Measurements from ENCODE around the gene AXDND1.
A peak's percentile ranks its signal among the peaks of the same experiment; 100 is the strongest.

The AXDND1 gene

GRCh38 chr1:179365342-179366092 is at the start of gene AXDND1:
AXDND1 (plus strand) TSS chr1:179365971; CDS start chr1:179366510, 539 bp downstream.
- peak within 1 kb of the TSS; percentile 88 to 92 for H3K27ac ChIP-seq
- TF ChIP-seq CTCF (IDR thresholded peaks at IDR 0.05) = no peak
- peak; percentile 92 for DNase-seq (ENCODE audit: low spot score)
- peak within 1 kb of the TSS; percentile 82 for H3K4me3 ChIP-seq

DNA sequence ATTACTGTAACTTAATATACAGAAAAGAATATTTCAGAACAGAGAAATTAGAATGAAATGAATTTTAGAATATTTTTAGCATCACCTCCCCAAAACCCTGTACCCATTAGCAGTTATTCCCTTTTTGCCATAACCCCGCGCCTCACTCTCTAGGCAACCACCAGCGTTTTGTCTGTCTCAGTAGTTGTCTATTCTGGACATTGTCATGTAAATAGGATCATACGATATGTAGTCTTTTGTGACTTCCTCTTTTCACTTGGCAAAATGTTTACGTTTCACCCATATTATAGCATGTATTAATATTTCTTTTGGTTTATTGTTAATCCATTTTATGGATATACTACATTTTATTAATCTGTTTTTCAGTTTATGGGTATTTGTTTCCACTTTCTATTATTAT is 47.3 kb upstream of the AXDND1 start:
- Histone ChIP-seq H3K4me3 (no peak overlapping the region), H3K27ac (no peak overlapping the region)
- no peak for TF ChIP-seq CTCF (IDR thresholded peaks at IDR 0.05)
- no peak for DNase-seq (ENCODE audit: low spot score)

GRCh38 chr1:179321533-179322216 is 44.1 kb upstream of the AXDND1 start:
- Histone ChIP-seq H3K27ac (no peak overlapping the region), H3K4me3 (no peak overlapping the region)
- no peak for TF ChIP-seq CTCF (IDR thresholded peaks at IDR 0.05)
- no peak for DNase-seq (ENCODE audit: low spot score)

- Histone ChIP-seq H3K4me3 (no peak overlapping the region), H3K27ac (no peak overlapping the region)
- TF ChIP-seq CTCF (IDR thresholded peaks at IDR 0.05) = no peak
- DNase-seq (ENCODE audit: low spot score) = no peak
Measured at GRCh38 chr1:179322557-179322956, 43.2 kb upstream of the AXDND1 start.

DNA sequence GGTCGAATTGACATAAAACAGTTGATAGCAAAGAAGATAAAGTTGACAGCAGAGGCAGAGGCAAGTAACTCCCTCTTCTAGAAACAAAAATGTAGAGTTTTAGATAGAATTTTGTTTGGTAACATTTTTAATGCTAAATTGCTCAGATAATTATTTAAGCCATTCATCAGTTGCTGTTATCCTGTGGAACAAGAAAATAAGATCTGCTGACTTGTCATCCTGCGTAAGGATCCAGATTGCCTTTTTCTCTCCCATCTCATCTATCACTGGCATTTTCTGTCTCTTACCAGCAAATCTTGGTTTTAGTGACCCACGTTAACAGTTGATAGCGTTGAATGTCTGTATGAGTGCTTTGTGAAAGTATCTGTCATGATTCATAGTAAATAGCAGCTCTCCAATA is 42.3 kb upstream of the AXDND1 start:
- H3K27ac ChIP-seq = no peak overlapping the region
- no peak for TF ChIP-seq CTCF (IDR thresholded peaks at IDR 0.05)
- DNase-seq (ENCODE audit: low spot score) = no peak
- H3K4me3 ChIP-seq = no peak overlapping the region

- no peak for TF ChIP-seq CTCF (IDR thresholded peaks at IDR 0.05)
- DNase-seq (ENCODE audit: low spot score) = no peak
- Histone ChIP-seq H3K4me3 (no peak overlapping the region), H3K27ac (no peak overlapping the region)
Measured at GRCh38 chr1:179325836-179326235, 39.9 kb upstream of the AXDND1 start.

DNA sequence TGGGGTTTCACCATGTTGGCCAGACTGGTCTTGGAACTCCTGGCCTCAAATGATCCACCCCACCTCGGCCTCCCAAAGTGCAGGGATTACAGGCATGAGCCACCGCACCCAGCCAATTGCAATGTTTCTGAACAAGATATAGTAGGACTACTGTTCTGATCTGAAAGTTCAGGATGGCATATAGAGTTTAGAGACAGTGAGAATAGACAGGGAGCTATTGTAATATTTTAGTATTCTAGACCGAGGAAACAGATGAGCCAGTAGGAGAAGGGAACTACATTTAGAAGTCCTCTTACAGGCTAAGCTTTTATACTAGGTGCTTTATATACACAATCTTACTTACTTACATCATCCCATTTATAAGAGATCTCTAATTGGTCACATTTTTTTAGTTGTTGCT is 39.0 kb upstream of the AXDND1 start:
- DNase-seq (ENCODE audit: low spot score) = no peak
- H3K4me3 ChIP-seq = no peak overlapping the region
- H3K27ac ChIP-seq = no peak overlapping the region
- no peak for TF ChIP-seq CTCF (IDR thresholded peaks at IDR 0.05)
